Body of pancreas (tissue), 4 donors: ENCODE results near the gene GH1. TPM values are rescaled to one million over a fixed set of nuclear protein-coding genes. Genes with fewer than 3 reads are reported as not detected.

Experiments used
- ATAC-seq: fragments of 150-250 bp; one replicate; pipeline ENCODE4 v1.9.1; 2016
- DNase-seq, 4 donors: peaks; one replicate each; pipeline ENCODE4 v3.0.0-alpha.2; 2019
- H3K27ac ChIP-seq, 4 donors: fragments of 200-600 bp; sonication (generic); 1 replicate in 3 of 4; 2 replicates in 1 of 4; pipeline versions ENCODE4 v1.5.1 to v1.6.1; 2016 to 2019; ENCODE audit warnings: mild to moderate bottlenecking in 1 of 4, mixed read lengths in 1 of 4, moderate library complexity in 1 of 4
- H3K27me3 ChIP-seq, 2 donors: fragments of 200-600 bp; sonication (generic); one replicate each; pipeline ENCODE4 v1.6.0; 2016; ENCODE audit warnings: mild to moderate bottlenecking in 1 of 2
- H3K36me3 ChIP-seq, 2 donors: fragments of 200-600 bp; sonication (generic); replicated peaks in 1 of 2; 2 replicates each; pipeline ENCODE4 v1.5.1; 2016; ENCODE audit warnings: low read depth in 2 of 2; ENCODE audit not compliant: insufficient read depth in 1 of 2
- H3K4me1 ChIP-seq: fragments of 200-600 bp; sonication (generic); one replicate; pipeline ENCODE4 v1.6.0; 2016
- H3K4me3 ChIP-seq, 2 donors: fragments of 200-600 bp; sonication (generic); 1 replicate in 1 of 2; 2 replicates in 1 of 2; pipeline ENCODE4 v1.5.1; 2016 to 2019
- H3K9me3 ChIP-seq, 3 donors: fragments of 200-600 bp; sonication (generic); 1 replicate in 2 of 3; 2 replicates in 1 of 3; pipeline ENCODE4 v1.5.1; 2016
- POLR2A ChIP-seq, 3 donors: fragments of 450-650 bp; IDR thresholded peaks; one replicate each; pipeline ENCODE4 v1.6.1; 2016; ENCODE audit warnings: antibody characterized with exemption in 3 of 3, mild to moderate bottlenecking in 2 of 3
- WGBS, 2 donors: methylation state at CpG; one replicate each; pipeline ENCODE4 v1.1.5; 2017; 5-methylcytosine and 5-hydroxymethylcytosine counted together
- intact Hi-C: fragments of 100-400 bp; cut with DNase I; formaldehyde crosslinking; loops from one replicate; pipeline ENCODE4 v1.15.1; 2023
- total RNA-seq, 2 donors: library from RNA; depleted of rRNA; stranded (reverse); fragments of >200 nt; gene quantifications; one replicate each; pipeline ENCODE4 v1.1.0, GENCODE V29; 2016
- TF ChIP-seq, protein P1 (sequence below), 7 experiments: fragments of 450-650 bp in 4 of 7; fragments of 200-600 bp in 3 of 7; sonication (generic) in 3 of 7; IDR thresholded peaks; one replicate each; pipeline ENCODE4 v1.5.1; 2016 to 2019; ENCODE audit warnings: antibody characterized with exemption in 7 of 7

The GH1 gene
- total RNA-seq, 2 donors from 2014 or later = not detected

DNA sequence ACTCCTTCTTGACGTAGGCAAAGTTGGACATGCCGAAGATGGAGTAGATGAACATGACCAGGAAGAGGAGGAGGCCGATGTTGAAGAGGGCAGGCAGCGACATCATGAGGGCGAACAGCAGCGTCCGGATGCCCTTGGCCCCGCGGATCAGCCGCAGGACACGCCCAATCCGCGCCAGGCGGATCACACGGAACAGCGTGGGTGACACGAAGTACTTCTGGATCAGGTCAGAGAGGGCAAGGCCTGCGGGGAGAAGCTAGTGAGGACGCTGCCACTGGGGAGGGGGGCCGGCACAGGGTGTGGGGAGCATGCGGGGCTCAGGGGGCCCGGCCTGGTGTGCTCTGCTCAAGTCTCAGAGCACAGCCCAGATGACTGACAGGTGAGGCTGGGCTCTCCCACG is 23.1 kb upstream of the GH1 start:
- Histone ChIP-seq H3K36me3 (no peaks in the 10 kb centered on the region), H3K27me3 (no peaks in the 10 kb centered on the region), H3K9me3 (no peaks in the 10 kb centered on the region), H3K27ac (no peak overlapping the region), H3K4me1 (no peaks in the 10 kb centered on the region), H3K4me3 (no peak overlapping the region)
- intact Hi-C loops = no loop called here
- DNase-seq = no peak
- ATAC-seq = no peak
- WGBS, 2 donors = 72 to 89% methylated on average over 8 to 20 of the region's 23 CpGs
- TF ChIP-seq, protein P1, sequence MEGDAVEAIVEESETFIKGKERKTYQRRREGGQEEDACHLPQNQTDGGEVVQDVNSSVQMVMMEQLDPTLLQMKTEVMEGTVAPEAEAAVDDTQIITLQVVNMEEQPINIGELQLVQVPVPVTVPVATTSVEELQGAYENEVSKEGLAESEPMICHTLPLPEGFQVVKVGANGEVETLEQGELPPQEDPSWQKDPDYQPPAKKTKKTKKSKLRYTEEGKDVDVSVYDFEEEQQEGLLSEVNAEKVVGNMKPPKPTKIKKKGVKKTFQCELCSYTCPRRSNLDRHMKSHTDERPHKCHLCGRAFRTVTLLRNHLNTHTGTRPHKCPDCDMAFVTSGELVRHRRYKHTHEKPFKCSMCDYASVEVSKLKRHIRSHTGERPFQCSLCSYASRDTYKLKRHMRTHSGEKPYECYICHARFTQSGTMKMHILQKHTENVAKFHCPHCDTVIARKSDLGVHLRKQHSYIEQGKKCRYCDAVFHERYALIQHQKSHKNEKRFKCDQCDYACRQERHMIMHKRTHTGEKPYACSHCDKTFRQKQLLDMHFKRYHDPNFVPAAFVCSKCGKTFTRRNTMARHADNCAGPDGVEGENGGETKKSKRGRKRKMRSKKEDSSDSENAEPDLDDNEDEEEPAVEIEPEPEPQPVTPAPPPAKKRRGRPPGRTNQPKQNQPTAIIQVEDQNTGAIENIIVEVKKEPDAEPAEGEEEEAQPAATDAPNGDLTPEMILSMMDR (IDR thresholded peaks at IDR 0.05) = no peak
- TF ChIP-seq POLR2A (IDR thresholded peaks at IDR 0.05) = no peak

DNA sequence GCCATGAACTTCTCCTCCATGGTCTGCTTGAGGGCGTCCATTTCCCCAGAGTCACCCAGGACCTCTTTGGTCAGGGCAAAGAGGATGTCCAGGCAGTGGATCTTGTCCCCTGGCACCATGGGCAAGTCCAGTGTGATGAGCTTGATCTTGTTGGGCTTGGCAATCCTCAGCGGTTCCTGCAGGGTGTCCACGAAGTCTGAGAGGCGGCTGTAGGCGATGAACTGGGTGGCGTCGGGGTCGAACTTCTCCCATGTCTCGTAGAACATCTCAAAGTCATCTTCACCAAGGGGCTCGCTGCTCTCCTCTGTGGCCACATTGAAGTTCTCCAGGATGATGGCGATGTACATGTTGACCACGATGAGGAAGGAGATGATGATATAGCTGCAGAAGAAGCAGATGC is 22.5 kb upstream of the GH1 start:
- DNase-seq = no peak
- H3K4me3 ChIP-seq = no peak overlapping the region
- H3K36me3 ChIP-seq = no peaks in the 10 kb centered on the region
- intact Hi-C loops = no loop called here
- H3K27ac ChIP-seq = no peak overlapping the region
- no peaks in the 10 kb centered on the region for H3K9me3 ChIP-seq
- no peaks in the 10 kb centered on the region for H3K4me1 ChIP-seq
- no peak for ATAC-seq
- no peak for TF ChIP-seq POLR2A (IDR thresholded peaks at IDR 0.05)
- TF ChIP-seq, protein P1 (IDR thresholded peaks at IDR 0.05) = no peak
- H3K27me3 ChIP-seq = no peaks in the 10 kb centered on the region
- WGBS, 2 donors = 76 to 90% methylated on average over 8 to 12 of the region's 12 CpGs

DNA sequence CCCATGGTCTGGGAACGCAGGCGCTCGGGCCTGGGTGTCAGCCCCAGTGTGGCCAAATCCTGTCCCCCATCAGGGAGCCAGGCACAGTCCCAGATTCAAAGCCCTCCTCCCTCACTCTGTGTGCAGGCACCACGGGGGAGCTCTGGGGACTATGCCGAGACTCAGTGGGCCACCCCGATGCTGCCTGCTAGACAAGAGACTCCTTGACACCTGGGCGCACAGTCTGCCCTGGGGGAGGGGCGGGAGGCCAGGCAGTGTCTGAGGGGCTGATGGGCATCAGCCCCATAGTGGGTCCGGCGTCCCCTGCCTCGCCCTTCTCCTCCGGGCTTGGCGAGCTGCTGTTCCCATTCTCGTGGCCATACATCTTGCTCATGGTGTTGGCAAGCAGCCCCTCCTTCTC is 21.9 kb upstream of the GH1 start:
- H3K27ac ChIP-seq = no peak overlapping the region
- H3K4me1 ChIP-seq = no peaks in the 10 kb centered on the region
- TF ChIP-seq POLR2A (IDR thresholded peaks at IDR 0.05) = no peak
- TF ChIP-seq, protein P1 (IDR thresholded peaks at IDR 0.05) = no peak
- intact Hi-C loops = no loop called here
- H3K36me3 ChIP-seq = no peaks in the 10 kb centered on the region
- H3K4me3 ChIP-seq = no peak overlapping the region
- no peaks in the 10 kb centered on the region for H3K9me3 ChIP-seq
- ATAC-seq (no peak), DNase-seq (no peak)
- H3K27me3 ChIP-seq = no peaks in the 10 kb centered on the region
- WGBS, 2 donors = 89 to 90% methylated on average over 12 to 14 of the region's 14 CpGs

DNA sequence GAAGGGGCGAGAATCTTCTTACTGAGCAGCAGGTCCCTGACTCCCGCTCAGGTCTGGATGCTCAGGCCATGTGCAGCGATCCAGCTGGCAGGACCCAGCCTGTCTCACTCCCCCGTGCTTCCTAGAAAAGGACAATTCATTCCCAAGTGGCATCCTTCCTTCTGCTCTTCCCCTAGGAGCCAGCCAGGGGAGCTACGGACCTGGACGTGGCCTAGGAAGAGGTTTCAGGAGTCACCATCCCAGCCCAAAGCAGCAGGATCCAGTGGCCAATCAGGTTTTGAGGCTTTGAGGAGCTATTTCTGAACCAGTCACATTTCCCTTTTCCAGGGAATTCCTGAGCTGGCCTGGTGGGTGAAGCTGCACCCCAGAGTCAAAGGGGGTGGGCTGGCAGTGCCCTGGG is 21.2 kb upstream of the GH1 start:
- Histone ChIP-seq H3K36me3 (no peaks in the 10 kb centered on the region), H3K27ac (no peak overlapping the region), H3K9me3 (no peaks in the 10 kb centered on the region), H3K4me3 (no peak overlapping the region), H3K27me3 (no peaks in the 10 kb centered on the region), H3K4me1 (no peaks in the 10 kb centered on the region)
- TF ChIP-seq, protein P1 (IDR thresholded peaks at IDR 0.05) = no peak
- TF ChIP-seq POLR2A (IDR thresholded peaks at IDR 0.05) = no peak
- intact Hi-C loops = no loop called here
- ATAC-seq = no peak
- DNase-seq = no peak
- WGBS, 2 donors = 72 to 84% methylated on average over 6 of the region's 6 CpGs

DNA sequence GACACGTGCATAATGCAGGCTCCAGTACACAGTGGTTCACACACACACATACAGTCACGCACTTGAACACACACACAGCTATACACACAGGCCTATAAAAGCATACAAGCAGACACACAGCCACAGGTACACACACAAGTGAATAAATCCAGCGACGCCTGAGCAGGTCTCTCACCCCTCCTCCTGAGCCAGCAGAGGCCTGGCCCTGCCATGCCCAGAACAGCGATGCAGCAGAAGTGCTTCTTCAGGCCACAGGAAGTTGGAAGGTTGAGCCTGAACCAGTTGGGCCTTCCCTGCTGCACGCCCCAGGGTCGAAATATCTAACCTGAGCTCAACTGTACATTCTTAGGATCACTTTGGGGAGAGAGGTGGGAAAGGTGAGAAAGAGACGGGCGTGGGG is 20.8 kb upstream of the GH1 start:
- TF ChIP-seq POLR2A (IDR thresholded peaks at IDR 0.05) = no peak
- no peaks in the 10 kb centered on the region for H3K36me3 ChIP-seq
- no peaks in the 10 kb centered on the region for H3K4me1 ChIP-seq
- H3K9me3 ChIP-seq = no peaks in the 10 kb centered on the region
- WGBS, 2 donors = 81 to 88% methylated on average over 8 of the region's 9 CpGs
- H3K27me3 ChIP-seq = no peaks in the 10 kb centered on the region
- no peak for ATAC-seq
- intact Hi-C loops = no loop called here
- no peak overlapping the region for H3K27ac ChIP-seq
- H3K4me3 ChIP-seq = no peak overlapping the region
- no peak for DNase-seq
